T47D (cell line): ENCODE measurements around the gene SEMA5A.

Experiments
- DNase-seq, 2 experiments: peaks; one replicate each; pipeline versions ENCODE4 v3.0.0 to v3.0.0-alpha.2; 2011 to 2012; ENCODE audit warnings: low read depth in 1 of 2, low spot score in 1 of 2
- JUND ChIP-seq: IDR thresholded peaks from 2 replicates; pipeline ENCODE4 v1.6.1; 2012; ENCODE audit warnings: low read depth
- in situ Hi-C: cut with HindIII; loops from 2 replicates; pipeline ENCODE4 v1.10.0; 2016; ENCODE audit warnings: low sequenced_read_pairs, low pct_unique_long_range_greater_than_20kb

The SEMA5A gene

GRCh38 chr5:9241479-9242305 is 304.2 kb downstream of the SEMA5A start:
- no peak for TF ChIP-seq JUND
- no peak for DNase-seq
- in situ Hi-C loops: no loop called here

- no peak for TF ChIP-seq JUND
- in situ Hi-C loops: no loop called here
- DNase-seq: no peak
These were observed 305.4 kb downstream of the SEMA5A start for GRCh38 chr5:9240431-9240830.

GRCh38 chr5:9239626-9240025 is 306.2 kb downstream of the SEMA5A start:
- no peak for TF ChIP-seq JUND
- no peak for DNase-seq
- in situ Hi-C loops: no loop called here

- no peak for TF ChIP-seq JUND
- in situ Hi-C loops: no loop called here
- DNase-seq: no peak
These were observed 306.8 kb downstream of the SEMA5A start for GRCh38 chr5:9239071-9239470.

- TF ChIP-seq JUND: no peak
- no peak for DNase-seq
- in situ Hi-C loops: no loop called here
These were observed 312.2 kb downstream of the SEMA5A start for GRCh38 chr5:9233712-9234111.

GRCh38 chr5:9233035-9233434 is 312.8 kb downstream of the SEMA5A start:
- no peak for DNase-seq
- in situ Hi-C loops: no loop called here
- TF ChIP-seq JUND: no peak

- DNase-seq: no peak
- in situ Hi-C loops: no loop called here
- no peak for TF ChIP-seq JUND
These were observed 314.0 kb downstream of the SEMA5A start for GRCh38 chr5:9231842-9232241.

- TF ChIP-seq JUND: no peak
These were observed 315.5 kb downstream of the SEMA5A start for GRCh38 chr5:9230355-9230754.

GRCh38 chr5:9226016-9226536 is 319.8 kb downstream of the SEMA5A start:
- DNase-seq: no peak
- no peak for TF ChIP-seq JUND
- in situ Hi-C loops: no loop called here

More at GRCh38 chr5:9230355-9230754, 315.5 kb downstream of the SEMA5A start:
- DNase-seq: no peak
- in situ Hi-C loops: no loop called here

GRCh38 chr5:9222054-9222976 is 323.6 kb downstream of the SEMA5A start:
- in situ Hi-C loops: no loop called here
- no peak for DNase-seq
- TF ChIP-seq JUND: no peak

GRCh38 chr5:9218358-9218757 is 327.5 kb downstream of the SEMA5A start:
- in situ Hi-C loops: no loop called here
- no peak for TF ChIP-seq JUND
- DNase-seq: no peak

GRCh38 chr5:9212605-9213004 is 333.3 kb downstream of the SEMA5A start:
- in situ Hi-C loops: no loop called here
- DNase-seq: no peak
- no peak for TF ChIP-seq JUND

- in situ Hi-C loops: no loop called here
- no peak for DNase-seq
- no peak for TF ChIP-seq JUND
These were observed 335.9 kb downstream of the SEMA5A start for GRCh38 chr5:9209846-9210492.
